GM23248 (cell line): ENCODE measurements around the gene PRRT3. TPM values are rescaled to one million over a fixed set of nuclear protein-coding genes. Genes with fewer than 3 reads are reported as not detected.
"Not testable (repeated sequence)": the region's sequence is repeated elsewhere in the genome, so short reads cannot be mapped to it uniquely, and the experiment has no call there.

Experiments
- DNase-seq: peaks from one replicate; pipeline ENCODE4 v3.0.0-alpha.2; 2015
- H2AFZ ChIP-seq: fragments of 200-600 bp; sonication (generic); 2 replicates; pipeline ENCODE4 v1.6.1; 2016; ENCODE audit warnings: antibody characterized with exemption
- H3F3A ChIP-seq: fragments of 200-600 bp; sonication (generic); 2 replicates; pipeline ENCODE4 v1.6.1; 2016; ENCODE audit warnings: mild to moderate bottlenecking, antibody characterized with exemption, mixed run types; ENCODE audit not compliant: insufficient read depth
- H3K27ac ChIP-seq: fragments of 200-600 bp; sonication (generic); 2 replicates; pipeline ENCODE4 v1.5.1; 2016; ENCODE audit warnings: mild to moderate bottlenecking
- H3K27me3 ChIP-seq: fragments of 200-600 bp; sonication (generic); replicated peaks from 2 replicates; pipeline ENCODE4 v1.6.1; 2016; ENCODE audit warnings: mild to moderate bottlenecking; ENCODE audit not compliant: insufficient read depth
- H3K36me3 ChIP-seq: fragments of 200-600 bp; sonication (generic); 2 replicates; pipeline ENCODE4 v1.6.1; 2016; ENCODE audit warnings: low read depth, mild to moderate bottlenecking
- H3K4me1 ChIP-seq: fragments of 200-600 bp; sonication (generic); 2 replicates; pipeline ENCODE4 v1.6.1; 2016; ENCODE audit warnings: mild to moderate bottlenecking; ENCODE audit not compliant: insufficient read depth
- H3K4me2 ChIP-seq: fragments of 200-600 bp; sonication (generic); one replicate; pipeline ENCODE4 v1.6.1; 2016; ENCODE audit warnings: mild to moderate bottlenecking; ENCODE audit not compliant: unreplicated experiment
- H3K4me3 ChIP-seq: fragments of 200-600 bp; sonication (generic); 2 replicates; pipeline ENCODE4 v1.5.1; 2016; ENCODE audit warnings: mild to moderate bottlenecking
- H3K79me2 ChIP-seq: fragments of 200-600 bp; sonication (generic); 2 replicates; pipeline ENCODE4 v1.6.1; 2016; ENCODE audit warnings: mild to moderate bottlenecking; ENCODE audit not compliant: insufficient read depth
- H3K9ac ChIP-seq: fragments of 200-600 bp; sonication (generic); 2 replicates; pipeline ENCODE4 v1.6.1; 2016; ENCODE audit warnings: mild to moderate bottlenecking
- H3K9me2 ChIP-seq: fragments of 200-600 bp; sonication (generic); 2 replicates; pipeline ENCODE4 v1.6.1; 2016; ENCODE audit warnings: mixed run types, mild to moderate bottlenecking, moderate library complexity; ENCODE audit not compliant: insufficient read depth
- H3K9me3 ChIP-seq: fragments of 200-600 bp; sonication (generic); one replicate; pipeline ENCODE4 v1.6.1; 2017; ENCODE audit warnings: low read depth
- H4K20me1 ChIP-seq: fragments of 200-600 bp; sonication (generic); 2 replicates; pipeline ENCODE4 v1.6.0; 2016; ENCODE audit not compliant: insufficient read depth
- EZH2 ChIP-seq: fragments of 200-600 bp; sonication (generic); IDR thresholded peaks from 2 replicates; pipeline ENCODE4 v1.6.1; 2018; ENCODE audit warnings: antibody characterized with exemption, mild to moderate bottlenecking; ENCODE audit not compliant: insufficient read depth, poor library complexity, severe bottlenecking
- EZH2phosphoT487 ChIP-seq: fragments of 200-600 bp; sonication (generic); IDR thresholded peaks from 2 replicates; pipeline ENCODE4 v1.6.1; 2018; ENCODE audit warnings: antibody characterized with exemption, moderate library complexity, mild to moderate bottlenecking, low read depth; ENCODE audit not compliant: insufficient read depth
- WGBS, 2 experiments: methylation state at CpG; one replicate each; pipeline ENCODE4 v1.1.6; 2015 to 2017; ENCODE audit warnings: low lambda C conversion rate in 2 of 2, low coverage in 1 of 2; ENCODE audit errors: missing lambda C conversion rate in 2 of 2; 5-methylcytosine and 5-hydroxymethylcytosine counted together
- in situ Hi-C: fragments of 300-500 bp; cut with MboI; formaldehyde crosslinking; loops from 2 replicates; pipeline ENCODE4 v1.15.0; 2020
- polyA plus RNA-seq: library from polyadenylated mRNA; unstranded; fragments of >200 nt; fragmentation: Nextera tagmentation; extraction: Ambion mirVana; gene quantifications from 2 replicates; pipeline ENCODE4 v1.2.1, GENCODE V29; 2016
- total RNA-seq: library from RNA; depleted of rRNA; stranded (reverse); fragments of >200 nt; shearing (Covaris generic); gene quantifications from 2 replicates; pipeline ENCODE4 v1.2.3, GENCODE V29; 2014

The PRRT3 gene
- total and polyA plus RNA-seq, 2 experiments from 2014 or later, result 4.3 to 7.5 TPM

- H3F3A ChIP-seq, result no peaks in the 10 kb centered on the region; the same call in 1 of the 2 replicates
- no peaks in the 10 kb centered on the region for H4K20me1 ChIP-seq
- H3K9ac ChIP-seq, result no peak overlapping the region
- no peak overlapping the region for H3K4me3 ChIP-seq
- TF ChIP-seq EZH2phosphoT487 (no peak), EZH2 (no peak)
- H3K36me3 ChIP-seq, result no peaks in the 10 kb centered on the region
- no peaks in the 10 kb centered on the region for H3K27me3 ChIP-seq
- no peak overlapping the region for H3K27ac ChIP-seq
- DNase-seq, result no peak
- in situ Hi-C loops, result no loop called here
- no peaks in the 10 kb centered on the region for H3K4me1 ChIP-seq
- H3K9me2 ChIP-seq, result no peaks in the 10 kb centered on the region
- no peaks in the 10 kb centered on the region for H3K79me2 ChIP-seq
- 93 to 96% methylated on average over 4 of the region's 4 CpGs for WGBS, 2 experiments
- no peak overlapping the region for H3K4me2 ChIP-seq
- no peak overlapping the region for H2AFZ ChIP-seq
- no peaks in the 10 kb centered on the region for H3K9me3 ChIP-seq
Observed at GRCh38 chr3:9942164-9942563, 10.0 kb downstream of the PRRT3 start.

- H3K79me2 ChIP-seq, result no peaks in the 10 kb centered on the region
- H3K27me3 ChIP-seq, result no peaks in the 10 kb centered on the region
- no peaks in the 10 kb centered on the region for H4K20me1 ChIP-seq
- no peak overlapping the region for H3K9ac ChIP-seq
- H3K4me3 ChIP-seq, result no peak overlapping the region
- H2AFZ ChIP-seq, result no peak overlapping the region
- in situ Hi-C loops, result no loop called here
- DNase-seq, result no peak
- TF ChIP-seq EZH2phosphoT487 (no peak), EZH2 (no peak)
- H3F3A ChIP-seq, result no peaks in the 10 kb centered on the region; the same call in 1 of the 2 replicates
- no peak overlapping the region for H3K27ac ChIP-seq
- no peaks in the 10 kb centered on the region for H3K4me1 ChIP-seq
- no peak overlapping the region for H3K4me2 ChIP-seq
- H3K9me2 ChIP-seq, result no peaks in the 10 kb centered on the region
- H3K9me3 ChIP-seq, result no peaks in the 10 kb centered on the region
- H3K36me3 ChIP-seq, result peaks cover 5% of the 10 kb centered on the region; the same call in 1 of the 2 replicates
- 93 to 97% methylated on average over 10 of the region's 10 CpGs for WGBS, 2 experiments
Observed at GRCh38 chr3:9940746-9941145, 11.5 kb downstream of the PRRT3 start.

GRCh38 chr3:9939906-9940305, 12.3 kb downstream of the PRRT3 start:
- H3K9ac ChIP-seq, DNase-seq, H3K9me3 ChIP-seq, H3K27me3 ChIP-seq, H3K36me3 ChIP-seq, H3K4me2 ChIP-seq, H3K9me2 ChIP-seq, in situ Hi-C loops, H3F3A ChIP-seq, H3K27ac ChIP-seq, H4K20me1 ChIP-seq, H3K79me2 ChIP-seq, H2AFZ ChIP-seq, H3K4me1 ChIP-seq, H3K4me3 ChIP-seq: not testable (repeated sequence)
- WGBS, 2 experiments, result 87% methylated on average over 29 of the region's 32 CpGs; no CpG with 5 or more reads in 1 of the 2 experiments

GRCh38 chr3:9938966-9939365, 13.2 kb downstream of the PRRT3 start:
- 89 to 93% methylated on average over 2 of the region's 2 CpGs for WGBS, 2 experiments
- no peaks in the 10 kb centered on the region for H3K9me3 ChIP-seq
- TF ChIP-seq EZH2, result no peak
- TF ChIP-seq EZH2phosphoT487, result no peak
- H3K36me3 ChIP-seq, result peaks cover 5% of the 10 kb centered on the region; the same call in 1 of the 2 replicates
- no peaks in the 10 kb centered on the region for H3F3A ChIP-seq
- no peak overlapping the region for H3K4me2 ChIP-seq
- no peak overlapping the region for H3K9ac ChIP-seq
- no peaks in the 10 kb centered on the region for H3K79me2 ChIP-seq
- H3K4me1 ChIP-seq, result peaks cover 11% of the 10 kb centered on the region
- H3K27ac ChIP-seq, result no peak overlapping the region
- no peak for DNase-seq
- in situ Hi-C loops, result no loop called here
- no peaks in the 10 kb centered on the region for H3K9me2 ChIP-seq
- H2AFZ ChIP-seq, result no peak overlapping the region
- no peaks in the 10 kb centered on the region for H4K20me1 ChIP-seq
- H3K27me3 ChIP-seq, result no peaks in the 10 kb centered on the region
- H3K4me3 ChIP-seq, result no peak overlapping the region
